Measurements from ENCODE around the gene NEFH.

The NEFH gene

GRCh38 chr22:29536411-29536810, 56.4 kb downstream of the NEFH start:
- Mint-ChIP-seq H3K4me3 (no peak overlapping the region), H3K9me3 (no peaks in the 10 kb centered on the region), H3K27ac (no peak overlapping the region), H3K4me1 (ENCODE audit: low read depth) (no peaks in the 10 kb centered on the region), H3K27me3 (ENCODE audit: low read depth) (no peaks in the 10 kb centered on the region), H3K36me3 (ENCODE audit: low read depth) (peaks cover 43% of the 10 kb centered on the region)

- H3K9me3 Mint-ChIP-seq = no peaks in the 10 kb centered on the region
- H3K4me3 Mint-ChIP-seq = no peak overlapping the region
- H3K27ac Mint-ChIP-seq = no peak overlapping the region
- H3K27me3 Mint-ChIP-seq (ENCODE audit: low read depth) = no peaks in the 10 kb centered on the region
- no peaks in the 10 kb centered on the region for H3K4me1 Mint-ChIP-seq (ENCODE audit: low read depth)
- H3K36me3 Mint-ChIP-seq (ENCODE audit: low read depth) = peaks cover 40% of the 10 kb centered on the region
Measured at GRCh38 chr22:29539105-29539504, 59.1 kb downstream of the NEFH start.

Measured in T-helper 1 cell treated with Interleukin-12 subunit alpha and Interleukin-12 subunit beta and Interleukin-4 antibody, amounts not matched to agents 30 μg/mL and 1 μg/mL, for 36 hours (primary cell).